ENCODE results near the gene CDCA5.

DNA sequence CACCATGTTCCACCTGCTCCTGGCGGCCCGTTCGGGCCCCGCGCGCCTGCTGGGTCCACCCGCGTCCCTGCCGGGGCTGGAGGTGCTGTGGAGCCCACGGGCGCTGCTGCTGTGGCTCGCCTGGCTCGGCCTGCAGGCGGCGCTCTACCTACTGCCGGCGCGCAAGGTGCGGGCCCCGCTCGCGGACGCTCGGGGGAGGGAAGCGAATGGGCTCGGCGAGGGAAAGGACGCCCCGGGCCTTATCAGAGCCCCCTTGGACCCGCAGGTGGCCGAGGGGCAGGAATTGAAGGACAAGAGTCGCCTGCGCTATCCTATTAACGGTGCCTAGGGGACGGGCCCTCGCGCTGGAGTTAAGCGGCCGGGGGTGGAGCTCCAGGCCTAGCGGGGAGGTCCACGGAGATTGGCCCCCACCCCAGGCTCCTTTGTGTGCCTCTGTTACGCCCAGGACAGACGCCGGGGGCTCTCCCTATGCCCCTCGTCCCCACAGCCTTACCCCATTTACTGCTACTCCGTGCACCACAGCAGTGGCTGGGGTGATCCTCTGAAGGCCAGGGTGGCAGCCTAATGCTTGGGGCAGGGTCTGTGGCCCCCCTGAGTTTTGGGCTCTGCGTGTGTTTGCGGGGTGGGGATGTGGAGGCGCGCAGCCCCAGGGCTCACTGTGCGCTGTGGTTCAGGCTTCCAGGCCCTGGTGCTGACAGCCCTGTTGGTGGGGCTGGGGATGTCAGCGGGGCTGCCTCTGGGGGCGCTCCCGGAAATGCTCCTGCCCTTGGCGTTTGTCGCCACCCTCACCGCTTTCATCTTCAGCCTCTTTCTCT is 28.9 kb upstream of the CDCA5 start:
- TF ChIP-seq, protein P1, sequence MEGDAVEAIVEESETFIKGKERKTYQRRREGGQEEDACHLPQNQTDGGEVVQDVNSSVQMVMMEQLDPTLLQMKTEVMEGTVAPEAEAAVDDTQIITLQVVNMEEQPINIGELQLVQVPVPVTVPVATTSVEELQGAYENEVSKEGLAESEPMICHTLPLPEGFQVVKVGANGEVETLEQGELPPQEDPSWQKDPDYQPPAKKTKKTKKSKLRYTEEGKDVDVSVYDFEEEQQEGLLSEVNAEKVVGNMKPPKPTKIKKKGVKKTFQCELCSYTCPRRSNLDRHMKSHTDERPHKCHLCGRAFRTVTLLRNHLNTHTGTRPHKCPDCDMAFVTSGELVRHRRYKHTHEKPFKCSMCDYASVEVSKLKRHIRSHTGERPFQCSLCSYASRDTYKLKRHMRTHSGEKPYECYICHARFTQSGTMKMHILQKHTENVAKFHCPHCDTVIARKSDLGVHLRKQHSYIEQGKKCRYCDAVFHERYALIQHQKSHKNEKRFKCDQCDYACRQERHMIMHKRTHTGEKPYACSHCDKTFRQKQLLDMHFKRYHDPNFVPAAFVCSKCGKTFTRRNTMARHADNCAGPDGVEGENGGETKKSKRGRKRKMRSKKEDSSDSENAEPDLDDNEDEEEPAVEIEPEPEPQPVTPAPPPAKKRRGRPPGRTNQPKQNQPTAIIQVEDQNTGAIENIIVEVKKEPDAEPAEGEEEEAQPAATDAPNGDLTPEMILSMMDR (IDR thresholded peaks at IDR 0.05; ENCODE audit: insufficient read depth, low read length, poor library complexity, severe bottlenecking) = peak; percentile 95
- no peak for TF ChIP-seq EZH2phosphoT487 (conservative IDR thresholded peaks at IDR 0.05; ENCODE audit: low read length)

All from SU-DHL-6 (cell line).